Neutrophil (primary cell): ENCODE results near the gene DNAJC7.

Experiments used
- H3K27ac ChIP-seq: fragments of 200-600 bp; sonication (generic); 2 replicates; pipeline ENCODE4 v1.5.1; 2016; ENCODE audit warnings: mild to moderate bottlenecking, moderate library complexity
- H3K27me3 ChIP-seq: fragments of 200-600 bp; sonication (generic); 2 replicates; pipeline ENCODE4 v1.6.0; 2016; ENCODE audit warnings: mild to moderate bottlenecking
- H3K36me3 ChIP-seq: fragments of 200-600 bp; sonication (generic); 2 replicates; pipeline ENCODE4 v1.5.1; 2017
- H3K4me1 ChIP-seq, 2 experiments: fragments of 200-600 bp in 1 of 2; sonication (generic) in 1 of 2; 1 replicate in 1 of 2; 2 replicates in 1 of 2; pipeline versions ENCODE4 v1.5.1 to v1.6.1; 2013 to 2016; ENCODE audit warnings: low read depth in 1 of 2, low read length in 1 of 2, mild to moderate bottlenecking in 1 of 2, moderate library complexity in 1 of 2; ENCODE audit not compliant: control insufficient read depth in 1 of 2, insufficient read depth in 1 of 2
- H3K4me3 ChIP-seq, 2 experiments: fragments of 200-600 bp in 1 of 2; sonication (generic) in 1 of 2; 1 replicate in 1 of 2; 2 replicates in 1 of 2; pipeline ENCODE4 v1.5.1; 2013 to 2016; ENCODE audit warnings: low read depth in 1 of 2, low read length in 1 of 2, mild to moderate bottlenecking in 1 of 2, moderate library complexity in 1 of 2
- H3K9me3 ChIP-seq: fragments of 200-600 bp; sonication (generic); 2 replicates; pipeline ENCODE4 v1.5.1; 2016
- CTCF ChIP-seq: fragments of 200-600 bp; sonication (generic); IDR thresholded peaks from 2 replicates; pipeline ENCODE4 v1.5.1; 2016; ENCODE audit warnings: antibody characterized with exemption

Gene DNAJC7

GRCh38 chr17:41957031-41957868 is 60.0 kb downstream of the DNAJC7 start:
- no peaks in the 10 kb centered on the region for H3K9me3 ChIP-seq
- H3K4me3 ChIP-seq: no peak overlapping the region
- no peaks in the 10 kb centered on the region for H3K27me3 ChIP-seq
- H3K36me3 ChIP-seq: no peaks in the 10 kb centered on the region
- H3K4me1 ChIP-seq: peaks cover 21 to 22% of the 10 kb centered on the region in 2 experiments
- no peak overlapping the region for H3K27ac ChIP-seq
- no peak for TF ChIP-seq CTCF

- Histone ChIP-seq H3K9me3 (no peaks in the 10 kb centered on the region), H3K36me3 (no peaks in the 10 kb centered on the region), H3K4me1 (peaks cover 21 to 22% of the 10 kb centered on the region in 2 experiments), H3K4me3 (no peak overlapping the region), H3K27ac (no peak overlapping the region), H3K27me3 (no peaks in the 10 kb centered on the region)
- TF ChIP-seq CTCF: no peak
Measured at GRCh38 chr17:41956522-41956921, 60.7 kb downstream of the DNAJC7 start.

- Histone ChIP-seq H3K4me1 (no peaks in the 10 kb centered on the region), H3K4me3 (no peak overlapping the region), H3K27me3 (no peaks in the 10 kb centered on the region), H3K36me3 (no peaks in the 10 kb centered on the region), H3K9me3 (no peaks in the 10 kb centered on the region), H3K27ac (no peak overlapping the region)
- no peak for TF ChIP-seq CTCF
Measured at GRCh38 chr17:41948762-41949460, 68.3 kb downstream of the DNAJC7 start.

- H3K27ac ChIP-seq: no peak overlapping the region
- no peak overlapping the region for H3K4me3 ChIP-seq
- TF ChIP-seq CTCF: no peak
- no peaks in the 10 kb centered on the region for H3K27me3 ChIP-seq
- no peaks in the 10 kb centered on the region for H3K36me3 ChIP-seq
- no peaks in the 10 kb centered on the region for H3K4me1 ChIP-seq
- H3K9me3 ChIP-seq: no peaks in the 10 kb centered on the region
Measured at GRCh38 chr17:41944943-41945342, 72.3 kb downstream of the DNAJC7 start.

GRCh38 chr17:41943492-41943891 is 73.7 kb downstream of the DNAJC7 start:
- Histone ChIP-seq H3K27ac (no peak overlapping the region), H3K27me3 (no peaks in the 10 kb centered on the region), H3K36me3 (no peaks in the 10 kb centered on the region), H3K9me3 (no peaks in the 10 kb centered on the region), H3K4me3 (no peak overlapping the region), H3K4me1 (no peaks in the 10 kb centered on the region)
- no peak for TF ChIP-seq CTCF
